GM12878 (cell line): ENCODE data around the gene FAM193A.

Experiments used
- ATF2 ChIP-seq: IDR thresholded peaks from 2 replicates; pipeline ENCODE4 v1.6.1; 2012; ENCODE audit warnings: low read length, inconsistent platforms
- CBFB ChIP-seq: IDR thresholded peaks from 2 replicates; pipeline ENCODE4 v1.6.1; 2016; ENCODE audit warnings: antibody characterized with exemption, low read depth
- CTCF ChIP-seq, 3 experiments: IDR thresholded peaks in 2 of 3; conservative IDR thresholded peaks in 1 of 3; 2 replicates each; pipeline ENCODE4 v1.5.1; 2011; ENCODE audit warnings: low read depth in 3 of 3, low read length in 3 of 3, mild to moderate bottlenecking in 3 of 3, control low read depth in 2 of 3, moderate library complexity in 2 of 3, inconsistent platforms in 1 of 3, mixed read lengths in 1 of 3; ENCODE audit not compliant: control insufficient read depth in 2 of 3, insufficient read depth in 1 of 3; ENCODE audit errors: extremely low read depth in 1 of 3
- ETV6 ChIP-seq, 2 experiments: fragments of 450-650 bp in 1 of 2; IDR thresholded peaks in 1 of 2; conservative IDR thresholded peaks in 1 of 2; 2 replicates each; pipeline ENCODE4 v1.6.1; 2014; ENCODE audit warnings: antibody characterized with exemption in 1 of 2, borderline replicate concordance in 1 of 2, low read depth in 1 of 2, mild to moderate bottlenecking in 1 of 2, moderate library complexity in 1 of 2
- MYC ChIP-seq: IDR thresholded peaks from 2 replicates; pipeline ENCODE4 v1.6.1; 2011; ENCODE audit warnings: mild to moderate bottlenecking, low read length, moderate library complexity, inconsistent platforms; ENCODE audit not compliant: insufficient read depth, insufficient replicate concordance, insufficient read length, severe bottlenecking
- POLR2A ChIP-seq: IDR thresholded peaks from 2 replicates; pipeline ENCODE4 v1.6.1; 2011; ENCODE audit warnings: low read depth, mild to moderate bottlenecking, low read length
- SMAD1 ChIP-seq: fragments of 450-650 bp; IDR thresholded peaks from 2 replicates; pipeline ENCODE4 v1.6.1; 2018; ENCODE audit warnings: mild to moderate bottlenecking, low read depth; ENCODE audit not compliant: partially characterized antibody

GRCh38 chr4:2756691-2757350 lies 220.4 kb downstream of the FAM193A start:
- TF ChIP-seq ATF2 = no peak
- TF ChIP-seq ETV6 (conservative IDR thresholded peaks at IDR 0.05 in 1 of 2, IDR thresholded peaks at IDR 0.05 in 1 of 2; ENCODE audit: borderline replicate concordance in 1 of 2, low read depth in 1 of 2) = no peak
- no peak for TF ChIP-seq MYC
- no peak for TF ChIP-seq CTCF (IDR thresholded peaks at IDR 0.05 in 2 of 3, conservative IDR thresholded peaks at IDR 0.05 in 1 of 3; ENCODE audit: control insufficient read depth in 2 of 3, extremely low read depth in 1 of 3, insufficient read depth in 1 of 3, low read depth in 3 of 3, low read length in 3 of 3)
- no peak for TF ChIP-seq CBFB
- no peak for TF ChIP-seq POLR2A
- no peak for TF ChIP-seq SMAD1
